HepG2 (cell line): ENCODE data around the gene RAD18. TPM values are rescaled to one million over a fixed set of nuclear protein-coding genes. Genes with fewer than 3 reads are reported as not detected.

ENCODE experiments used
- ATAC-seq: fragments of 200-7000 bp; cut with Tn5 transposase; 3 replicates; pipeline ENCODE4 v1.9.1; 2020; ENCODE audit warnings: mild to moderate bottlenecking, moderate library complexity
- BruUV-seq: library from RNA; stranded (reverse); fragments of 400-500 nt; replicated peaks from 2 replicates; lab custom pipeline; 2021; lab: Mats Ljungman, UMichigan
- CTCF ChIA-PET: fragments of 300-600 bp; formaldehyde crosslinking; extraction: SDS; loops from one replicate; lab custom pipeline; 2021; ENCODE audit warnings: low total read pairs, inconsistent platforms, low intra/inter-chr PET ratio; lab: Yijun Ruan, JAX
- POLR2A ChIA-PET: fragments of 350-600 bp; sonication (Branson Sonifier 250); formaldehyde crosslinking; loops from one replicate; lab custom pipeline; 2020; ENCODE audit warnings: antibody characterized with exemption, inconsistent platforms; lab: Yijun Ruan, JAX
- DNase-seq: peaks from one replicate; pipeline ENCODE4 v3.0.0-alpha.2; 2015; ENCODE audit warnings: low spot score
- FAIRE-seq: peaks from 3 replicates; lab custom pipeline; 2011; peaks lifted over from hg19 to GRCh38; lab: Jason Lieb, UNC
- H2AFZ ChIP-seq: one replicate; pipeline ENCODE4 v1.6.1; 2011; ENCODE audit warnings: low read length, inconsistent platforms
- H3K27ac ChIP-seq: fragments of 300-600 bp; 3 replicates; pipeline ENCODE4 v1.8.0; 2011; ENCODE audit warnings: mixed run types, mild to moderate bottlenecking, mixed read lengths, low read length, inconsistent platforms; ENCODE audit not compliant: insufficient read depth; ENCODE audit errors: extremely low read length
- H3K27me3 ChIP-seq, 2 experiments: fragments of 200-600 bp in 1 of 2; 2 replicates in 1 of 2; 3 replicates in 1 of 2; pipeline versions ENCODE4 v1.6.0 to v1.8.0; 2011; ENCODE audit warnings: low read length in 2 of 2, mild to moderate bottlenecking in 2 of 2, moderate library complexity in 2 of 2, inconsistent platforms in 1 of 2; ENCODE audit not compliant: insufficient read depth in 2 of 2, control insufficient read depth in 1 of 2
- H3K36me3 ChIP-seq, 2 experiments: fragments of 200-600 bp in 1 of 2; replicated peaks in 1 of 2; 2 replicates in 1 of 2; 3 replicates in 1 of 2; pipeline versions ENCODE4 v1.5.1 to v1.8.0; 2011; ENCODE audit warnings: low read length in 2 of 2, inconsistent platforms in 1 of 2; ENCODE audit not compliant: insufficient read depth in 2 of 2, control insufficient read depth in 1 of 2
- H3K4me1 ChIP-seq: 2 replicates; pipeline ENCODE4 v1.5.1; 2012; ENCODE audit warnings: low read length, inconsistent platforms; ENCODE audit not compliant: insufficient read depth
- H3K4me2 ChIP-seq: 2 replicates; pipeline ENCODE4 v1.6.0; 2011; ENCODE audit warnings: low read depth, low read length, inconsistent platforms
- H3K4me3 ChIP-seq, 3 experiments: fragments of 200-600 bp in 1 of 3; sonication (generic), shearing (Covaris generic) in 1 of 3; replicated peaks in 1 of 3; 2 replicates each; pipeline ENCODE4 v1.5.1; 2011 to 2016; ENCODE audit warnings: low read length in 3 of 3, inconsistent platforms in 2 of 3, low read depth in 2 of 3, mild to moderate bottlenecking in 2 of 3, control low read depth in 1 of 3, mixed read lengths in 1 of 3; ENCODE audit not compliant: insufficient read depth in 1 of 3
- H3K79me2 ChIP-seq: one replicate; pipeline ENCODE4 v1.6.1; 2011; ENCODE audit warnings: low read length, inconsistent platforms; ENCODE audit not compliant: insufficient read depth
- H3K9ac ChIP-seq: 2 replicates; pipeline ENCODE4 v1.6.0; 2011; ENCODE audit warnings: mild to moderate bottlenecking, low read depth, low read length, inconsistent platforms; ENCODE audit not compliant: insufficient read depth
- H3K9me3 ChIP-seq: 2 replicates; pipeline ENCODE4 v1.5.1; 2012; ENCODE audit warnings: mild to moderate bottlenecking, low read length
- H4K20me1 ChIP-seq: 2 replicates; pipeline ENCODE4 v1.6.0; 2011; ENCODE audit warnings: inconsistent platforms, mild to moderate bottlenecking, low read length, moderate library complexity; ENCODE audit not compliant: insufficient read depth
- CCAR2 ChIP-seq: fragments of 200-400 bp; formaldehyde crosslinking; optimal IDR thresholded peaks from 2 replicates; pipeline ENCODE3; 2018; ENCODE audit warnings: low read depth, mild to moderate bottlenecking, low read length, moderate library complexity
- CHD4 ChIP-seq: fragments of 200-600 bp; sonication (generic); IDR thresholded peaks from 2 replicates; pipeline ENCODE4 v1.7.0; 2017; ENCODE audit warnings: mild to moderate bottlenecking, low read length, borderline replicate concordance
- HMG20A ChIP-seq: IDR thresholded peaks from 2 replicates; pipeline ENCODE4 v1.6.1; 2016; ENCODE audit warnings: borderline replicate concordance
- KDM2A ChIP-seq: sonication (generic); formaldehyde crosslinking; IDR thresholded peaks from 2 replicates; pipeline ENCODE4 v1.4.0; 2020; ENCODE audit warnings: low read depth, missing genetic modification reagents, borderline replicate concordance
- KDM4B ChIP-seq: sonication (generic); formaldehyde crosslinking; IDR thresholded peaks from 2 replicates; pipeline ENCODE4 v1.4.0; 2020; ENCODE audit warnings: missing genetic modification reagents
- KLF12 ChIP-seq: sonication (generic); formaldehyde crosslinking; IDR thresholded peaks from 2 replicates; pipeline ENCODE4 v1.4.0; 2020; ENCODE audit warnings: missing genetic modification reagents, borderline replicate concordance
- MYNN ChIP-seq: sonication (generic); formaldehyde crosslinking; IDR thresholded peaks from 2 replicates; pipeline ENCODE4 v1.4.0; 2020; ENCODE audit warnings: mild to moderate bottlenecking, low read depth, missing genetic modification reagents
- NR2F6 ChIP-seq, 2 experiments: IDR thresholded peaks; 2 replicates each; pipeline ENCODE4 v1.6.1; 2016; ENCODE audit warnings: antibody characterized with exemption in 1 of 2, mild to moderate bottlenecking in 1 of 2
- POLR2G ChIP-seq: fragments of 200-400 bp; formaldehyde crosslinking; IDR thresholded peaks from 2 replicates; pipeline ENCODE4 v1.6.1; 2018; ENCODE audit warnings: mild to moderate bottlenecking, low read depth, low read length, moderate library complexity
- PRPF4 ChIP-seq: fragments of 200-400 bp; formaldehyde crosslinking; IDR thresholded peaks from 2 replicates; pipeline ENCODE4 v1.6.1; 2016; ENCODE audit warnings: low read length, low read depth; ENCODE audit not compliant: poor library complexity, severe bottlenecking
- SUZ12 ChIP-seq: fragments of 150-350 bp; IDR thresholded peaks from 2 replicates; pipeline ENCODE4 v1.6.1; 2014; ENCODE audit warnings: low read depth, low read length
- TOE1 ChIP-seq: sonication (generic); formaldehyde crosslinking; IDR thresholded peaks from 2 replicates; pipeline ENCODE4 v1.4.0; 2020; ENCODE audit warnings: mild to moderate bottlenecking, missing genetic modification reagents
- TOPORS ChIP-seq: sonication (generic); formaldehyde crosslinking; IDR thresholded peaks from 2 replicates; pipeline ENCODE4 v1.8.0; 2023; ENCODE audit warnings: mild to moderate bottlenecking, missing genetic modification reagents
- ZNF121 ChIP-seq: sonication (generic); formaldehyde crosslinking; IDR thresholded peaks from 2 replicates; pipeline ENCODE4 v1.5.0; 2020; ENCODE audit warnings: mild to moderate bottlenecking, missing genetic modification reagents
- ZNF225 ChIP-seq: sonication (generic); formaldehyde crosslinking; IDR thresholded peaks from 2 replicates; pipeline ENCODE4 v1.4.0; 2020; ENCODE audit warnings: mild to moderate bottlenecking, missing genetic modification reagents
- ZNF260 ChIP-seq: sonication (generic); formaldehyde crosslinking; IDR thresholded peaks from 2 replicates; pipeline ENCODE4 v1.4.0; 2020; ENCODE audit warnings: missing genetic modification reagents, low read depth, mild to moderate bottlenecking, borderline replicate concordance
- ZNF367 ChIP-seq: sonication (generic); formaldehyde crosslinking; IDR thresholded peaks from 2 replicates; pipeline ENCODE4 v1.4.0; 2020; ENCODE audit warnings: missing genetic modification reagents, borderline replicate concordance
- ZNF432 ChIP-seq: sonication (generic); formaldehyde crosslinking; IDR thresholded peaks from 2 replicates; pipeline ENCODE4 v1.5.0; 2020; ENCODE audit warnings: missing genetic modification reagents, mild to moderate bottlenecking, borderline replicate concordance
- ZNF543 ChIP-seq: sonication (generic); formaldehyde crosslinking; IDR thresholded peaks from 2 replicates; pipeline ENCODE4 v1.4.0; 2020; ENCODE audit warnings: mild to moderate bottlenecking, missing genetic modification reagents
- ZNF563 ChIP-seq: sonication (generic); formaldehyde crosslinking; IDR thresholded peaks from 2 replicates; pipeline ENCODE4 v1.8.0; 2022; ENCODE audit warnings: mild to moderate bottlenecking, moderate library complexity, missing genetic modification reagents
- ZNF773 ChIP-seq: sonication (generic); formaldehyde crosslinking; IDR thresholded peaks from 2 replicates; pipeline ENCODE4 v1.4.0; 2020; ENCODE audit warnings: missing genetic modification reagents, borderline replicate concordance
- WGBS: methylation state at CpG from one replicate; pipeline ENCODE4 v1.1.6; 2017; ENCODE audit warnings: low lambda C conversion rate; 5-methylcytosine and 5-hydroxymethylcytosine counted together
- in situ Hi-C: cut with HindIII; loops from 2 replicates; pipeline ENCODE4 v1.10.0; 2017; ENCODE audit warnings: low pct_unique_long_range_greater_than_20kb; ENCODE audit not compliant: extremely low pct_ligation_motif_present
- intact Hi-C: fragments of 100-400 bp; cut with micrococcal nuclease; formaldehyde crosslinking; loops from one replicate; pipeline ENCODE4 v1.10.0; 2022; ENCODE audit not compliant: unreplicated experiment
- polyA plus RNA-seq, 8 experiments: library from polyadenylated mRNA; depleted of rRNA in 3 of 8; stranded (reverse) in 7 of 8; unstranded in 1 of 8; fragments of >200 nt; fragmentation: Illumina TruSeq in 4 of 8; extraction: Trizol in 4 of 8; gene quantifications; 2 replicates each; pipeline versions ENCODE4 v1.2.1 to v1.2.3, GENCODE V29; 2011 to 2016; ENCODE audit warnings: low read depth in 4 of 8, missing spikeins in 1 of 8, mixed read lengths in 1 of 8; ENCODE audit not compliant: insufficient read depth in 1 of 8
- total RNA-seq, 5 experiments: library from RNA; depleted of rRNA; stranded (reverse); fragments of >200 nt; fragmentation: Illumina TruSeq; extraction: Trizol; gene quantifications; 2 replicates each; pipeline ENCODE4 v1.2.3, GENCODE V29; 2016; ENCODE audit warnings: low read depth in 1 of 5

The RAD18 gene
- total and polyA plus RNA-seq, 2 of the 13 experiments (the other 11 are each of a cell fraction or from before 2014, with no cell fraction given): 5.9 to 20.7 TPM

GRCh38 chr3:8899876-8900460, 63.3 kb downstream of the RAD18 start:
- no peak overlapping the region for H3K9ac ChIP-seq
- in situ Hi-C loops: no loop called here
- ChIA-PET CTCF (no interaction called here), POLR2A (no interaction called here)
- H3K36me3 ChIP-seq: peaks cover 1 to 4% of the 10 kb centered on the region in 2 experiments; a peak in 1 of 5 replicates
- 83% methylated on average over 1 of the region's 1 CpG for WGBS
- FAIRE-seq (no peak), DNase-seq (no peak)
- no peak overlapping the region for H3K27ac ChIP-seq
- H3K79me2 ChIP-seq: no peaks in the 10 kb centered on the region
- no TSS peak for BruUV-seq
- no peak overlapping the region for H3K4me2 ChIP-seq
- no peak overlapping the region for H3K4me3 ChIP-seq
- no peak for TF ChIP-seq NR2F6 (IDR thresholded peaks at IDR 0.05)
- TF ChIP-seq NR2F6 (CRISPR knock-in tag; IDR thresholded peaks at IDR 0.05): no peak
- TF ChIP-seq ZNF260 (CRISPR knock-in tag): no peak
- no peak for TF ChIP-seq POLR2G
- TF ChIP-seq ZNF121 (CRISPR knock-in tag): no peak
- no peak for TF ChIP-seq PRPF4
- TF ChIP-seq ZNF367 (CRISPR knock-in tag): no peak
- no peak for TF ChIP-seq TOE1 (CRISPR knock-in tag)
- no peak for TF ChIP-seq ZNF563 (CRISPR knock-in tag)
- TF ChIP-seq TOPORS (CRISPR knock-in tag): no peak
- TF ChIP-seq, all 625 proteins: peak for 0
- Histone ChIP-seq H3K27me3 (no peaks in the 10 kb centered on the region; a peak in 1 of 5 replicates), H2AFZ (no peak overlapping the region), H3K9me3 (no peaks in the 10 kb centered on the region), H3K4me1 (no peaks in the 10 kb centered on the region), H4K20me1 (no peaks in the 10 kb centered on the region)
- no peak for ATAC-seq
- intact Hi-C loops: no loop called here

- Histone ChIP-seq H3K9ac (no peak overlapping the region), H3K36me3 (peaks cover 3 to 7% of the 10 kb centered on the region in 2 experiments; a peak in 1 of 5 replicates), H3K27me3 (no peaks in the 10 kb centered on the region), H3K27ac (no peak overlapping the region), H3K4me2 (no peak overlapping the region), H3K4me1 (no peaks in the 10 kb centered on the region), H4K20me1 (no peaks in the 10 kb centered on the region), H2AFZ (no peak overlapping the region), H3K4me3 (no peak overlapping the region), H3K79me2 (no peaks in the 10 kb centered on the region), H3K9me3 (no peaks in the 10 kb centered on the region)
- POLR2A ChIA-PET: no interaction called here
- no peak for ATAC-seq
- CTCF ChIA-PET: no interaction called here
- FAIRE-seq: no peak
- in situ Hi-C loops (no loop called here), intact Hi-C loops (no loop called here)
- no peak for DNase-seq
- no TSS peak for BruUV-seq
- 92% methylated on average over 2 of the region's 2 CpGs for WGBS
- TF ChIP-seq KDM4B (CRISPR knock-in tag) (no peak), KDM2A (CRISPR knock-in tag) (no peak), MYNN (no peak), ZNF432 (CRISPR knock-in tag) (no peak), CCAR2 (no peak), HMG20A (CRISPR knock-in tag) (no peak), ZNF773 (CRISPR knock-in tag) (no peak), KLF12 (CRISPR knock-in tag) (no peak), ZNF225 (CRISPR knock-in tag) (no peak), CHD4 (no peak), ZNF543 (CRISPR knock-in tag) (no peak), SUZ12 (no peak)
Observed at GRCh38 chr3:8895829-8896228, 67.4 kb downstream of the RAD18 start.
